HEK293 (cell line): ENCODE data around the gene GNAQ.
"Not testable (repeated sequence)": the region's sequence is repeated elsewhere in the genome, so short reads cannot be mapped to it uniquely, and the experiment has no call there.

Source experiments
- CTCF ChIA-PET: fragments of 350-600 bp; formaldehyde crosslinking; extraction: SDS; loops from one replicate; lab custom pipeline; 2021; ENCODE audit warnings: antibody characterized with exemption; lab: Yijun Ruan, JAX
- POLR2A ChIA-PET: fragments of 300-600 bp; formaldehyde crosslinking; extraction: SDS; loops from one replicate; lab custom pipeline; 2020; ENCODE audit warnings: antibody characterized with exemption, inconsistent platforms; lab: Yijun Ruan, JAX
- H3K27ac ChIP-seq: fragments of 200-500 bp; sonication (Bioruptor generic); 2 replicates; pipeline ENCODE4 v1.5.1; 2014; ENCODE audit warnings: low read depth, low read length, control low read depth, inconsistent platforms; ENCODE audit errors: extremely low read depth
- H3K36me3 ChIP-seq, 2 experiments: fragments of 200-500 bp in 1 of 2; sonication (Bioruptor generic) in 1 of 2; 1 replicate in 1 of 2; 2 replicates in 1 of 2; pipeline ENCODE4 v1.5.1; 2014 to 2017; ENCODE audit warnings: inconsistent platforms in 2 of 2, low read length in 2 of 2; ENCODE audit not compliant: control insufficient read depth in 2 of 2, insufficient read depth in 1 of 2
- H3K4me1 ChIP-seq: fragments of 200-500 bp; sonication (Bioruptor generic); 2 replicates; pipeline ENCODE4 v1.5.1; 2014; ENCODE audit warnings: mild to moderate bottlenecking, low read length, inconsistent platforms; ENCODE audit not compliant: control insufficient read depth, insufficient read depth
- H3K4me3 ChIP-seq: 2 replicates; pipeline ENCODE4 v1.5.1; 2011; ENCODE audit warnings: low read depth, mild to moderate bottlenecking, control low read depth, low read length, moderate library complexity
- H3K9me3 ChIP-seq: fragments of 200-500 bp; sonication (Bioruptor generic); 2 replicates; pipeline ENCODE4 v1.5.1; 2014; ENCODE audit warnings: low read depth, low read length, inconsistent platforms; ENCODE audit not compliant: control insufficient read depth, insufficient read depth
- ZBTB1 ChIP-seq: fragments of 450-650 bp; formaldehyde crosslinking; IDR thresholded peaks from 2 replicates; pipeline ENCODE4 v1.5.1; 2016; ENCODE audit warnings: missing biosample characterization, missing genetic modification characterization
- ZBTB8A ChIP-seq: fragments of 450-650 bp; formaldehyde crosslinking; IDR thresholded peaks from 2 replicates; pipeline ENCODE4 v1.5.1; 2016; ENCODE audit warnings: missing biosample characterization, missing genetic modification characterization
- ZIC2 ChIP-seq: fragments of 450-650 bp; formaldehyde crosslinking; IDR thresholded peaks from 2 replicates; pipeline ENCODE4 v1.5.1; 2016; ENCODE audit warnings: missing biosample characterization, missing genetic modification characterization
- ZNF140 ChIP-seq: fragments of 450-650 bp; formaldehyde crosslinking; IDR thresholded peaks from 2 replicates; pipeline ENCODE4 v1.5.1; 2016; ENCODE audit warnings: missing biosample characterization, missing genetic modification characterization
- ZNF146 ChIP-seq: fragments of 450-650 bp; formaldehyde crosslinking; IDR thresholded peaks from 2 replicates; pipeline ENCODE4 v1.5.1; 2016; ENCODE audit warnings: missing biosample characterization, missing genetic modification characterization
- ZNF175 ChIP-seq: fragments of 450-650 bp; formaldehyde crosslinking; IDR thresholded peaks from 2 replicates; pipeline ENCODE4 v1.5.1; 2016; ENCODE audit warnings: missing biosample characterization, missing genetic modification characterization
- ZNF184 ChIP-seq: fragments of 450-650 bp; IDR thresholded peaks from 2 replicates; pipeline ENCODE4 v1.5.1; 2018; ENCODE audit warnings: missing biosample characterization, mild to moderate bottlenecking, missing genetic modification characterization
- ZNF302 ChIP-seq: fragments of 450-650 bp; formaldehyde crosslinking; IDR thresholded peaks from 2 replicates; pipeline ENCODE4 v1.5.1; 2016; ENCODE audit warnings: missing biosample characterization, missing genetic modification characterization, low read depth
- ZNF423 ChIP-seq: fragments of 450-650 bp; formaldehyde crosslinking; IDR thresholded peaks from 2 replicates; pipeline ENCODE4 v1.5.1; 2016; ENCODE audit warnings: missing biosample characterization, missing genetic modification characterization
- ZNF48 ChIP-seq: fragments of 450-650 bp; formaldehyde crosslinking; IDR thresholded peaks from 2 replicates; pipeline ENCODE4 v1.5.1; 2016; ENCODE audit warnings: missing biosample characterization, missing genetic modification characterization
- ZNF501 ChIP-seq: fragments of 450-650 bp; formaldehyde crosslinking; IDR thresholded peaks from 2 replicates; pipeline ENCODE4 v1.5.1; 2016; ENCODE audit warnings: missing biosample characterization, missing genetic modification characterization
- ZNF544 ChIP-seq: fragments of 450-650 bp; formaldehyde crosslinking; IDR thresholded peaks from 2 replicates; pipeline ENCODE4 v1.5.0; 2017; ENCODE audit warnings: missing biosample characterization, missing genetic modification characterization
- ZNF549 ChIP-seq: fragments of 450-650 bp; IDR thresholded peaks from 2 replicates; pipeline ENCODE4 v1.5.1; 2018; ENCODE audit warnings: missing biosample characterization, missing genetic modification characterization, mild to moderate bottlenecking, inconsistent platforms, moderate library complexity
- ZNF785 ChIP-seq: fragments of 450-650 bp; formaldehyde crosslinking; IDR thresholded peaks from 2 replicates; pipeline ENCODE4 v1.5.1; 2016; ENCODE audit warnings: missing biosample characterization, missing genetic modification characterization
- TF ChIP-seq, protein P1 (sequence below): fragments of 450-650 bp; formaldehyde crosslinking; IDR thresholded peaks from 2 replicates; pipeline ENCODE4 v1.5.1; 2016; ENCODE audit warnings: missing biosample characterization, missing genetic modification characterization
- TF ChIP-seq, protein P2 (sequence below): fragments of 450-650 bp; formaldehyde crosslinking; IDR thresholded peaks from 2 replicates; pipeline ENCODE4 v1.5.1; 2016; ENCODE audit warnings: missing biosample characterization, missing genetic modification characterization, low read depth
- TF ChIP-seq, protein P3 (sequence below): fragments of 450-650 bp; formaldehyde crosslinking; IDR thresholded peaks from 2 replicates; pipeline ENCODE4 v1.5.1; 2017; ENCODE audit warnings: missing biosample characterization, missing genetic modification characterization
- TF ChIP-seq, protein P4 (sequence below): fragments of 450-650 bp; formaldehyde crosslinking; IDR thresholded peaks from 2 replicates; pipeline ENCODE4 v1.5.1; 2016; ENCODE audit warnings: missing biosample characterization, missing genetic modification characterization, borderline replicate concordance
- TF ChIP-seq, protein P5 (sequence below): fragments of 450-650 bp; formaldehyde crosslinking; IDR thresholded peaks from 2 replicates; pipeline ENCODE4 v1.5.1; 2016; ENCODE audit warnings: missing biosample characterization, missing genetic modification characterization

Gene GNAQ

DNA sequence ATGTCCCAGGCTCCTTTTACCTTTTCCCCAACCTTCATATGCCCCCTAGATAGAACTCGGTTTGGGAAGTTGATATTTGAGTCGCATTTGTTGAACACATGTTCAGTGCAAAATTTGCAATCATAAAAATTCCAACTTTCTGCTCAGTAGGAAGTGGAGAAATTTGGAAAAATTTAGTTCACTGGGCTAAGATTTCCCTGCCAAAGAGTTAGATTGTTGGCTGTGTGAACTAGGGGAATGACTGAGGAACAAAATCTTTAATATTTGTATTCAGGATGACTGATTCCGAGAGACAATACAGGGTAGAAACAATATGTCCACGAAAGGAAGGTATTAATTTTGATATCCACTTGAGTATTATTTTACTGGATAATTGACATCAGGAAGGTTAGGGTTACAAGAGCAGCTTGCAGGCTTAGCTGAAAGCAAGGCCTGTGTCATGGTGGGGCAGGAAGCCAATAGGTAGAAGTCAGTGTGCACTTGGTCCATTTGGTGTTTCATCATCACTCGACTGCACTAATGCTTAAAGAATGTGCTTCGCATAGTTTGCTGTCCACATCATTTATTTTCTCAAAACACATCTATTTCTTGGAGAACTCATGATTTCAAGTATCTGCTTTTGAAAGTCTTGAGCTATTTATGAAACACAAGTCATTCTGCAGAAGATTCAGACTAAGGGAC is 324.1 kb downstream of the GNAQ start:
- no peaks in the 10 kb centered on the region for H3K36me3 ChIP-seq
- ChIA-PET CTCF (interaction anchor here (1.1 kb wide), 1 partner anchor 9 kb away, joined by 3 read pairs; no protein-coding TSS in a partner anchor), POLR2A (no interaction called here)
- no peaks in the 10 kb centered on the region for H3K4me1 ChIP-seq
- H3K27ac ChIP-seq, result no peak overlapping the region
- TF ChIP-seq, protein P1, sequence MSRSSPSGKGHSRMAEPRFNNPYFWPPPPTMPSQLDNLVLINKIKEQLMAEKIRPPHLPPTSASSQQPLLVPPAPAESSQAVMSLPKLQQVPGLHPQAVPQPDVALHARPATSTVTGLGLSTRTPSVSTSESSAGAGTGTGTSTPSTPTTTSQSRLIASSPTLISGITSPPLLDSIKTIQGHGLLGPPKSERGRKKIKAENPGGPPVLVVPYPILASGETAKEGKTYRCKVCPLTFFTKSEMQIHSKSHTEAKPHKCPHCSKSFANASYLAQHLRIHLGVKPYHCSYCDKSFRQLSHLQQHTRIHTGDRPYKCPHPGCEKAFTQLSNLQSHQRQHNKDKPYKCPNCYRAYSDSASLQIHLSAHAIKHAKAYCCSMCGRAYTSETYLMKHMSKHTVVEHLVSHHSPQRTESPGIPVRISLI, result no peak
- TF ChIP-seq ZNF48 (no peak), ZNF549 (tag by site-specific recombination) (no peak), ZIC2 (tag by site-specific recombination) (no peak)
- TF ChIP-seq, protein P2, sequence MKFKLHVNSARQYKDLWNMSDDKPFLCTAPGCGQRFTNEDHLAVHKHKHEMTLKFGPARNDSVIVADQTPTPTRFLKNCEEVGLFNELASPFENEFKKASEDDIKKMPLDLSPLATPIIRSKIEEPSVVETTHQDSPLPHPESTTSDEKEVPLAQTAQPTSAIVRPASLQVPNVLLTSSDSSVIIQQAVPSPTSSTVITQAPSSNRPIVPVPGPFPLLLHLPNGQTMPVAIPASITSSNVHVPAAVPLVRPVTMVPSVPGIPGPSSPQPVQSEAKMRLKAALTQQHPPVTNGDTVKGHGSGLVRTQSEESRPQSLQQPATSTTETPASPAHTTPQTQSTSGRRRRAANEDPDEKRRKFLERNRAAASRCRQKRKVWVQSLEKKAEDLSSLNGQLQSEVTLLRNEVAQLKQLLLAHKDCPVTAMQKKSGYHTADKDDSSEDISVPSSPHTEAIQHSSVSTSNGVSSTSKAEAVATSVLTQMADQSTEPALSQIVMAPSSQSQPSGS (tag by site-specific recombination), result no peak
- H3K9me3 ChIP-seq, result no peaks in the 10 kb centered on the region
- no peak overlapping the region for H3K4me3 ChIP-seq

DNA sequence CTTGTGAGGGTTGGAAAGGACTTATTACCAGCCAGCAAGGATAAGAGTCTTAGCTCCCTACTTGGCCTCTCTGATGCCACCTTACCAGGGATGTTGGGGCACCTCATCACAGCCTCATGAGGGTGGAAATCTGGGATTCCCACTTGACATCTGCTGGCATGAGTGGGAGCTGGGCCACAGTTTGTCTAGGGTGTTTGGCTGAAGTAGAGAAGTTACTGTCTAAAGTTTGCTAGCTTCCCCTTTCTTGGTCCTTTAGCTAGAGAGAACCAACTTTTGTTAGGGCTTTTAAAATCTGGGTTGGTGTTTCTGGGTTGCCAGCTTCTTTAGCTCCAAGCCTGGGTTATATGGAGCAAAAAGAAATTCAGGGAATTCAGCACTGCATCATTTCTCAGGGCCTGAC is 326.0 kb downstream of the GNAQ start:
- Histone ChIP-seq H3K9me3 (no peaks in the 10 kb centered on the region), H3K4me3 (no peak overlapping the region), H3K4me1 (no peaks in the 10 kb centered on the region), H3K27ac (no peak overlapping the region), H3K36me3 (no peaks in the 10 kb centered on the region)
- TF ChIP-seq ZNF184 (tag by site-specific recombination) (no peak), ZNF175 (tag by site-specific recombination) (no peak), ZNF302 (no peak), ZNF423 (tag by site-specific recombination) (no peak), ZBTB8A (tag by site-specific recombination) (no peak), ZNF146 (tag by site-specific recombination) (no peak), ZNF544 (tag by site-specific recombination) (no peak), ZNF140 (no peak), ZBTB1 (no peak), ZNF785 (no peak), ZNF501 (no peak), ZNF48 (no peak)
- TF ChIP-seq, protein P1, result no peak
- TF ChIP-seq, protein P3, sequence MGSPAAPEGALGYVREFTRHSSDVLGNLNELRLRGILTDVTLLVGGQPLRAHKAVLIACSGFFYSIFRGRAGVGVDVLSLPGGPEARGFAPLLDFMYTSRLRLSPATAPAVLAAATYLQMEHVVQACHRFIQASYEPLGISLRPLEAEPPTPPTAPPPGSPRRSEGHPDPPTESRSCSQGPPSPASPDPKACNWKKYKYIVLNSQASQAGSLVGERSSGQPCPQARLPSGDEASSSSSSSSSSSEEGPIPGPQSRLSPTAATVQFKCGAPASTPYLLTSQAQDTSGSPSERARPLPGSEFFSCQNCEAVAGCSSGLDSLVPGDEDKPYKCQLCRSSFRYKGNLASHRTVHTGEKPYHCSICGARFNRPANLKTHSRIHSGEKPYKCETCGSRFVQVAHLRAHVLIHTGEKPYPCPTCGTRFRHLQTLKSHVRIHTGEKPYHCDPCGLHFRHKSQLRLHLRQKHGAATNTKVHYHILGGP (tag by site-specific recombination), result no peak
- TF ChIP-seq, protein P4, sequence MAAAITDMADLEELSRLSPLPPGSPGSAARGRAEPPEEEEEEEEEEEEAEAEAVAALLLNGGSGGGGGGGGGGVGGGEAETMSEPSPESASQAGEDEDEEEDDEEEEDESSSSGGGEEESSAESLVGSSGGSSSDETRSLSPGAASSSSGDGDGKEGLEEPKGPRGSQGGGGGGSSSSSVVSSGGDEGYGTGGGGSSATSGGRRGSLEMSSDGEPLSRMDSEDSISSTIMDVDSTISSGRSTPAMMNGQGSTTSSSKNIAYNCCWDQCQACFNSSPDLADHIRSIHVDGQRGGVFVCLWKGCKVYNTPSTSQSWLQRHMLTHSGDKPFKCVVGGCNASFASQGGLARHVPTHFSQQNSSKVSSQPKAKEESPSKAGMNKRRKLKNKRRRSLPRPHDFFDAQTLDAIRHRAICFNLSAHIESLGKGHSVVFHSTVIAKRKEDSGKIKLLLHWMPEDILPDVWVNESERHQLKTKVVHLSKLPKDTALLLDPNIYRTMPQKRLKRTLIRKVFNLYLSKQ (tag by site-specific recombination), result no peak
- TF ChIP-seq, protein P5, sequence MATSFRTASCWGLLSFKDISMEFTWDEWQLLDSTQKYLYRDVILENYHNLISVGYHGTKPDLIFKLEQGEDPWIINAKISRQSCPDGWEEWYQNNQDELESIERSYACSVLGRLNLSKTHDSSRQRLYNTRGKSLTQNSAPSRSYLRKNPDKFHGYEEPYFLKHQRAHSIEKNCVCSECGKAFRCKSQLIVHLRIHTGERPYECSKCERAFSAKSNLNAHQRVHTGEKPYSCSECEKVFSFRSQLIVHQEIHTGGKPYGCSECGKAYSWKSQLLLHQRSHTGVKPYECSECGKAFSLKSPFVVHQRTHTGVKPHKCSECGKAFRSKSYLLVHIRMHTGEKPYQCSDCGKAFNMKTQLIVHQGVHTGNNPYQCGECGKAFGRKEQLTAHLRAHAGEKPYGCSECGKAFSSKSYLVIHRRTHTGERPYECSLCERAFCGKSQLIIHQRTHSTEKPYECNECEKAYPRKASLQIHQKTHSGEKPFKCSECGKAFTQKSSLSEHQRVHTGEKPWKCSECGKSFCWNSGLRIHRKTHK (tag by site-specific recombination), result no peak
- ChIA-PET CTCF (no interaction called here), POLR2A (no interaction called here)

DNA sequence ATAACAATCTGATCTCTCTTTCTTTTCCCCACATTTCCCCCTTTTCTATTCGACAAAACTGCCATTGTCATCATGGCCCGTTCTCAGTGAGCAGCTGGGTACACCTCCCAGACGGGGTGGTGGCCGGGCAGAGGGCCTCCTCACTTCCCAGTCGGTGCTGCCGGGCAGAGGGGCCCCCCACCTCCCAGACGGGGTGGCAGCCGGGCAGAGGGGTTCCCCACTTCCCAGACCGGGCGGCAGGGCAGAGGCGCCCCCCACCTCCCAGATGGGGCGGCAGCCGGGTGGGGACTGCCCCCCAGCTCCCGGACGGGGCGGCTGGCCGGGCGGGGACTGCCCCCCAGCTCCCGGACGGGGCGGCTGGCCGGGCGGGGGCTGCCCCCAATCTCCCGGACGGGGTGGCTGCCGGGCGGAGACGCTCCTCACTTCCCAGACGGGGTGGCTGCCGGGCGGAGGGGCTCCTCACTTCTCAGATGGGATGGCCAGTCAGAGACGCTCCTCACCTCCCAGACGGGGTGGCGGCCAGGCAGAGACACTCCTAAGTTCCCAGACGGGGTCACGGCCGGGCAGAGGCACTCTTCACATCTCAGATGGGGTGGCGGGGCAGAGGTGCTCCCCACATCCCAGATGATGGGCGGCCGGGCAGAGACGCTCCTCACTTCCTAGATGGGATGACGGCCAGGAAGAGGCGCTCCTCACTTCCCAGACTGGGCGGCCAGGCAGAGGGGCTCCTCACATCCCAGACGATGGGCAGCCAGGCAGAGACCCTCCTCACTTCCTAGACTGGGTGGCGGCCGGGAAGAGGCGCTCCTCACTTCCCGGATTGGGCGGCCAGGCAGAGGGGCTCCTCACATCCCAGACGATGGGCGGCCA is 328.9 kb downstream of the GNAQ start:
- H3K27ac ChIP-seq, H3K36me3 ChIP-seq, H3K4me1 ChIP-seq, CTCF ChIA-PET, H3K9me3 ChIP-seq, H3K4me3 ChIP-seq, POLR2A ChIA-PET: not testable (repeated sequence)
